ENCODE data around the gene FKBP15. TPM values are rescaled to one million over a fixed set of nuclear protein-coding genes. Genes with fewer than 3 reads are reported as not detected.

The FKBP15 gene
- total and polyA plus RNA-seq, 2 experiments from 2014 or later: 7.9 to 14.9 TPM

DNA sequence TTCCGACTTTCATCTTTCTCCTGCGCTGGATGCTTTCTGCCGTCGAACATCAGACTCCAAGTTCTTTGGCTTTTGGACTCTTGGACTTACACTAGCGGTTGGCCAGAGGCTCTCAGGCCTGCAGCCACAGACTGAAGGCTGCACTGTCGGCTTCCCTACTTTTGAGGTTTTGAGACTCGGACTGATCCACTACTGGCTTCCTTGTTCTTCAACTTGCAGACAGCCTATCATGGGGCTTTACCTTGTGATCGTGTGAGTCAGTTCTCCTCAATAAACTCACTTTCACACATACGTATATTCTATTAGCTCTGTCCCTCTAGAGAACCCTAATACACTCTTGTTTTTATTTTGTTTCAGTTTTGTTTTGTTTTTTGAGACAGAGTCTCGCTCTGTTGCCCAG, 10.3 kb downstream of the FKBP15 start (continued):
- TF ChIP-seq, protein P1, sequence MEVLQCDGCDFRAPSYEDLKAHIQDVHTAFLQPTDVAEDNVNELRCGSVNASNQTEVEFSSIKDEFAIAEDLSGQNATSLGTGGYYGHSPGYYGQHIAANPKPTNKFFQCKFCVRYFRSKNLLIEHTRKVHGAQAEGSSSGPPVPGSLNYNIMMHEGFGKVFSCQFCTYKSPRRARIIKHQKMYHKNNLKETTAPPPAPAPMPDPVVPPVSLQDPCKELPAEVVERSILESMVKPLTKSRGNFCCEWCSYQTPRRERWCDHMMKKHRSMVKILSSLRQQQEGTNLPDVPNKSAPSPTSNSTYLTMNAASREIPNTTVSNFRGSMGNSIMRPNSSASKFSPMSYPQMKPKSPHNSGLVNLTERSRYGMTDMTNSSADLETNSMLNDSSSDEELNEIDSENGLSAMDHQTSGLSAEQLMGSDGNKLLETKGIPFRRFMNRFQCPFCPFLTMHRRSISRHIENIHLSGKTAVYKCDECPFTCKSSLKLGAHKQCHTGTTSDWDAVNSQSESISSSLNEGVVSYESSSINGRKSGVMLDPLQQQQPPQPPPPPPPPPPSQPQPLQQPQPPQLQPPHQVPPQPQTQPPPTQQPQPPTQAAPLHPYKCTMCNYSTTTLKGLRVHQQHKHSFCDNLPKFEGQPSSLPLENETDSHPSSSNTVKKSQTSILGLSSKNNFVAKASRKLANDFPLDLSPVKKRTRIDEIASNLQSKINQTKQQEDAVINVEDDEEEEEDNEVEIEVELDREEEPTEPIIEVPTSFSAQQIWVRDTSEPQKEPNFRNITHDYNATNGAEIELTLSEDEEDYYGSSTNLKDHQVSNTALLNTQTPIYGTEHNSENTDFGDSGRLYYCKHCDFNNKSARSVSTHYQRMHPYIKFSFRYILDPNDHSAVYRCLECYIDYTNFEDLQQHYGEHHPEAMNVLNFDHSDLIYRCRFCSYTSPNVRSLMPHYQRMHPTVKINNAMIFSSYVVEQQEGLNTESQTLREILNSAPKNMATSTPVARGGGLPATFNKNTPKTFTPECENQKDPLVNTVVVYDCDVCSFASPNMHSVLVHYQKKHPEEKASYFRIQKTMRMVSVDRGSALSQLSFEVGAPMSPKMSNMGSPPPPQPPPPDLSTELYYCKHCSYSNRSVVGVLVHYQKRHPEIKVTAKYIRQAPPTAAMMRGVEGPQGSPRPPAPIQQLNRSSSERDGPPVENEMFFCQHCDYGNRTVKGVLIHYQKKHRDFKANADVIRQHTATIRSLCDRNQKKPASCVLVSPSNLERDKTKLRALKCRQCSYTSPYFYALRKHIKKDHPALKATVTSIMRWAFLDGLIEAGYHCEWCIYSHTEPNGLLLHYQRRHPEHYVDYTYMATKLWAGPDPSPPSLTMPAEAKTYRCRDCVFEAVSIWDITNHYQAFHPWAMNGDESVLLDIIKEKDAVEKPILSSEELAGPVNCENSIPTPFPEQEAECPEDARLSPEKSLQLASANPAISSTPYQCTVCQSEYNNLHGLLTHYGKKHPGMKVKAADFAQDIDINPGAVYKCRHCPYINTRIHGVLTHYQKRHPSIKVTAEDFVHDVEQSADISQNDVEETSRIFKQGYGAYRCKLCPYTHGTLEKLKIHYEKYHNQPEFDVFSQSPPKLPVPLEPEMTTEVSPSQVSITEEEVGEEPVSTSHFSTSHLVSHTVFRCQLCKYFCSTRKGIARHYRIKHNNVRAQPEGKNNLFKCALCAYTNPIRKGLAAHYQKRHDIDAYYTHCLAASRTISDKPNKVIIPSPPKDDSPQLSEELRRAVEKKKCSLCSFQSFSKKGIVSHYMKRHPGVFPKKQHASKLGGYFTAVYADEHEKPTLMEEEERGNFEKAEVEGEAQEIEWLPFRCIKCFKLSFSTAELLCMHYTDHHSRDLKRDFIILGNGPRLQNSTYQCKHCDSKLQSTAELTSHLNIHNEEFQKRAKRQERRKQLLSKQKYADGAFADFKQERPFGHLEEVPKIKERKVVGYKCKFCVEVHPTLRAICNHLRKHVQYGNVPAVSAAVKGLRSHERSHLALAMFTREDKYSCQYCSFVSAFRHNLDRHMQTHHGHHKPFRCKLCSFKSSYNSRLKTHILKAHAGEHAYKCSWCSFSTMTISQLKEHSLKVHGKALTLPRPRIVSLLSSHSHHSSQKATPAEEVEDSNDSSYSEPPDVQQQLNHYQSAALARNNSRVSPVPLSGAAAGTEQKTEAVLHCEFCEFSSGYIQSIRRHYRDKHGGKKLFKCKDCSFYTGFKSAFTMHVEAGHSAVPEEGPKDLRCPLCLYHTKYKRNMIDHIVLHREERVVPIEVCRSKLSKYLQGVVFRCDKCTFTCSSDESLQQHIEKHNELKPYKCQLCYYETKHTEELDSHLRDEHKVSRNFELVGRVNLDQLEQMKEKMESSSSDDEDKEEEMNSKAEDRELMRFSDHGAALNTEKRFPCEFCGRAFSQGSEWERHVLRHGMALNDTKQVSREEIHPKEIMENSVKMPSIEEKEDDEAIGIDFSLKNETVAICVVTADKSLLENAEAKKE (CRISPR knock-in tag; IDR thresholded peaks at IDR 0.05): no peak

DNA sequence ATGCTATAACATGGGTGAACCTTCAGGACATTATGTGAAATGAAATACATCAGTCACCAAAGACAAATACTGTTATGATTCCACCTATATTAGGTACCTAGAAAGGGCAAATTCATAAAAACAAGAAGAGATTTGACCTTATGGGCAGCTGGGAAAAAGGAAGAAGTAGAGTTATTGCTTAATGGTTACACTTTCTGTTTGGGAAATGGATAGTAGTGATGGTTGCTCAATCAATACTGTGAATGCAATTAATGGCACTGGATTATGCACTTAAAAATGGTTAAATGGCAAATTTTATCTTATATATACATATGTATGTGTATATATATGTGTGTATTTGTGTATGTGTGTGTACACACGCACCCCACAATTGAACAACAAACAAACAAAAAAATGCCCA, 15.2 kb downstream of the FKBP15 start:
- no peak for ATAC-seq
- no peaks in the 10 kb centered on the region for H3K4me1 Mint-ChIP-seq
- H3K9me3 Mint-ChIP-seq: no peaks in the 10 kb centered on the region
- DNase-seq (ENCODE audit: low spot score): no peak
- Histone ChIP-seq H3K9me2 (ENCODE audit: insufficient read depth) (no peaks in the 10 kb centered on the region), H3F3A (replicated peaks; ENCODE audit: low read depth) (no peaks in the 10 kb centered on the region), H2AFZ (no peak overlapping the region), H3K27me3 (ENCODE audit: insufficient read depth) (no peaks in the 10 kb centered on the region), H3K4me2 (no peak overlapping the region), H3K79me2 (replicated peaks; ENCODE audit: insufficient read depth) (no peaks in the 10 kb centered on the region), H3K36me3 (ENCODE audit: insufficient read depth) (peaks cover 10% of the 10 kb centered on the region), H3K4me1 (ENCODE audit: insufficient read depth) (no peaks in the 10 kb centered on the region), H4K20me1 (replicated peaks; ENCODE audit: insufficient read depth) (0 out of 2 replicates have a peak, but pooled peaks cover 3% of the 10 kb centered on the region), H3K27ac (ENCODE audit: low read depth) (no peak overlapping the region), H3K4me3 (no peak overlapping the region)
- H3K27ac Mint-ChIP-seq: no peak overlapping the region
- no peak overlapping the region for H3K4me3 Mint-ChIP-seq
- peaks cover 8% of the 10 kb centered on the region; the same call in 2 of the 3 replicates for H3K36me3 Mint-ChIP-seq (ENCODE audit: low read depth)
- H3K27me3 Mint-ChIP-seq (ENCODE audit: insufficient read depth, low read depth, poor library complexity): peaks cover 1% of the 10 kb centered on the region
- TF ChIP-seq, protein P2, sequence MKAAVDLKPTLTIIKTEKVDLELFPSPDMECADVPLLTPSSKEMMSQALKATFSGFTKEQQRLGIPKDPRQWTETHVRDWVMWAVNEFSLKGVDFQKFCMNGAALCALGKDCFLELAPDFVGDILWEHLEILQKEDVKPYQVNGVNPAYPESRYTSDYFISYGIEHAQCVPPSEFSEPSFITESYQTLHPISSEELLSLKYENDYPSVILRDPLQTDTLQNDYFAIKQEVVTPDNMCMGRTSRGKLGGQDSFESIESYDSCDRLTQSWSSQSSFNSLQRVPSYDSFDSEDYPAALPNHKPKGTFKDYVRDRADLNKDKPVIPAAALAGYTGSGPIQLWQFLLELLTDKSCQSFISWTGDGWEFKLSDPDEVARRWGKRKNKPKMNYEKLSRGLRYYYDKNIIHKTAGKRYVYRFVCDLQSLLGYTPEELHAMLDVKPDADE (IDR thresholded peaks at IDR 0.05): no peak
- TF ChIP-seq JUNB (IDR thresholded peaks at IDR 0.05; ENCODE audit: unreplicated experiment) (no peak), ZNF114 (CRISPR knock-in tag; IDR thresholded peaks at IDR 0.05) (no peak), CREB1 (CRISPR knock-in tag; IDR thresholded peaks at IDR 0.05; ENCODE audit: low read depth) (no peak)
- TF ChIP-seq, protein P1 (CRISPR knock-in tag; IDR thresholded peaks at IDR 0.05): no peak

All from GM23338 (cell line).